Neutrophil (primary cell): Measurements from ENCODE around the gene RHBDL2.

Experiments used
- H3K27ac ChIP-seq: fragments of 200-600 bp; sonication (generic); 2 replicates; pipeline ENCODE4 v1.5.1; 2016; ENCODE audit warnings: mild to moderate bottlenecking, moderate library complexity
- H3K27me3 ChIP-seq: fragments of 200-600 bp; sonication (generic); 2 replicates; pipeline ENCODE4 v1.6.0; 2016; ENCODE audit warnings: mild to moderate bottlenecking
- H3K36me3 ChIP-seq: fragments of 200-600 bp; sonication (generic); 2 replicates; pipeline ENCODE4 v1.5.1; 2017
- H3K4me1 ChIP-seq, 2 experiments: fragments of 200-600 bp in 1 of 2; sonication (generic) in 1 of 2; 1 replicate in 1 of 2; 2 replicates in 1 of 2; pipeline versions ENCODE4 v1.5.1 to v1.6.1; 2013 to 2016; ENCODE audit warnings: low read depth in 1 of 2, low read length in 1 of 2, mild to moderate bottlenecking in 1 of 2, moderate library complexity in 1 of 2; ENCODE audit not compliant: control insufficient read depth in 1 of 2, insufficient read depth in 1 of 2
- H3K4me3 ChIP-seq, 2 experiments: fragments of 200-600 bp in 1 of 2; sonication (generic) in 1 of 2; 1 replicate in 1 of 2; 2 replicates in 1 of 2; pipeline ENCODE4 v1.5.1; 2013 to 2016; ENCODE audit warnings: low read depth in 1 of 2, low read length in 1 of 2, mild to moderate bottlenecking in 1 of 2, moderate library complexity in 1 of 2
- H3K9me3 ChIP-seq: fragments of 200-600 bp; sonication (generic); 2 replicates; pipeline ENCODE4 v1.5.1; 2016
- TF ChIP-seq, protein P1 (sequence below): fragments of 200-600 bp; sonication (generic); IDR thresholded peaks from 2 replicates; pipeline ENCODE4 v1.5.1; 2016; ENCODE audit warnings: antibody characterized with exemption

Gene RHBDL2

DNA sequence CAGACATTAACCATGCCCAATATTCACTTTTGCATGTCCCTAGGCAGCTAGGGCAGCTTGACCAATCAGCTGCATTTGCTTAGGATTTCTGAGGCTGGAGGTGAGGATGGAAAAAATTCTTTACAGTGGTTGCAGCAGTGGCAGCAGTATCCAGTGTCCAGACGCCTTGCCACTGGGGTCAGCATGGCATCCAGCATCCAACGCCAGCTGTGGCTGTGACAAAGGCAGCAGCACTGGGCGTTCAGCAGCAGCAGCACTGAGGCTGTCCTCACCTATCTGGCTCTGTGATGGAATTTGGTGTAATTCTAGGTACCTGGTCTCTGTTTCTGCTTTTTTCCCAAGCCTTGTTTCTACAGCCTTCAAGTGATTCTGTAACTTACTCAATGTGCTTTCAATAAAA is 15.5 kb downstream of the RHBDL2 start:
- no peaks in the 10 kb centered on the region for H3K9me3 ChIP-seq
- H3K27ac ChIP-seq: no peak overlapping the region
- TF ChIP-seq, protein P1, sequence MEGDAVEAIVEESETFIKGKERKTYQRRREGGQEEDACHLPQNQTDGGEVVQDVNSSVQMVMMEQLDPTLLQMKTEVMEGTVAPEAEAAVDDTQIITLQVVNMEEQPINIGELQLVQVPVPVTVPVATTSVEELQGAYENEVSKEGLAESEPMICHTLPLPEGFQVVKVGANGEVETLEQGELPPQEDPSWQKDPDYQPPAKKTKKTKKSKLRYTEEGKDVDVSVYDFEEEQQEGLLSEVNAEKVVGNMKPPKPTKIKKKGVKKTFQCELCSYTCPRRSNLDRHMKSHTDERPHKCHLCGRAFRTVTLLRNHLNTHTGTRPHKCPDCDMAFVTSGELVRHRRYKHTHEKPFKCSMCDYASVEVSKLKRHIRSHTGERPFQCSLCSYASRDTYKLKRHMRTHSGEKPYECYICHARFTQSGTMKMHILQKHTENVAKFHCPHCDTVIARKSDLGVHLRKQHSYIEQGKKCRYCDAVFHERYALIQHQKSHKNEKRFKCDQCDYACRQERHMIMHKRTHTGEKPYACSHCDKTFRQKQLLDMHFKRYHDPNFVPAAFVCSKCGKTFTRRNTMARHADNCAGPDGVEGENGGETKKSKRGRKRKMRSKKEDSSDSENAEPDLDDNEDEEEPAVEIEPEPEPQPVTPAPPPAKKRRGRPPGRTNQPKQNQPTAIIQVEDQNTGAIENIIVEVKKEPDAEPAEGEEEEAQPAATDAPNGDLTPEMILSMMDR: no peak

DNA sequence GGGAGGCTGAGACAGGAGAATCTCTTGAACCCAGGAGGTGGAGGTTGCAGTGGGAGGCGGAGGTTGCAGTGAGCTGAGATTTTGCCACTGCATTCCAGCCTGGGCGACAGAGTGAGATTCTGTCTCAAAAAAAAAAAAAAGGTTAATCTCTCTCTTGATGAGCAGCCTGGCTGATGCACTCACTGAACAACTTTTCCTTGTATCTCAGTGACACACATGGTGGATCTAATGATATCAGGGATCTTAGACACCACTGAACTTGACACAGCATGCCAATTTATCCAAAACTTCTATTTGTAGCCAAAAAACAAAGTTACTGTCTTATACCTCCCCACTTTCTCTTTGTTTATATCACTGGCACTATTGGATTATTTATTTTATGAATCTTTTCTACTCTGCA is 16.2 kb downstream of the RHBDL2 start:
- Histone ChIP-seq H3K9me3 (no peaks in the 10 kb centered on the region), H3K36me3 (no peaks in the 10 kb centered on the region), H3K27ac (no peak overlapping the region), H3K4me1 (no peaks in the 10 kb centered on the region), H3K27me3 (no peaks in the 10 kb centered on the region), H3K4me3 (no peak overlapping the region)
- TF ChIP-seq, protein P1: no peak

More for the DNA sequence above, 15.5 kb downstream of the RHBDL2 start:
- Histone ChIP-seq H3K27me3 (no peaks in the 10 kb centered on the region), H3K36me3 (no peaks in the 10 kb centered on the region), H3K4me1 (no peaks in the 10 kb centered on the region), H3K4me3 (no peak overlapping the region)

DNA sequence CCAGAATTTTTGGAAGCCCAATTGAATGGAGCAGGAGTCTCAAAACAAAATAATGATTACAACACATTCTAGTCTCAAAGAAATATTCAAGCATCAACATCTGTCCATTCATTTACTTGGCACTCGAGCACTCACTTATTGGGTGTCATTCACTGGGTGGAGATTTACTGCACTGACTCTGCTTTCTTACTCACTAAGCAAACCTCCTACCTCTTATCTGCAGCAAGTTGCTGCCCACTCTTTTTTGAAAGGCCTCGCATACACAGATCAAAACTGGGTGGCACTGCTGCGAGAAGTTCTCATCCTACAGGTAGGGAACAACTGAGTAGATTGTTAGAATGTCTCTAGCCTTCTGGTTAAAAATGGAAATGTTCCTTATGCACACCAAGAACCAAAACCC is 18.0 kb downstream of the RHBDL2 start:
- TF ChIP-seq, protein P1: no peak
- Histone ChIP-seq H3K36me3 (no peaks in the 10 kb centered on the region), H3K27me3 (no peaks in the 10 kb centered on the region), H3K9me3 (no peaks in the 10 kb centered on the region), H3K27ac (no peak overlapping the region), H3K4me3 (no peak overlapping the region), H3K4me1 (no peaks in the 10 kb centered on the region)

DNA sequence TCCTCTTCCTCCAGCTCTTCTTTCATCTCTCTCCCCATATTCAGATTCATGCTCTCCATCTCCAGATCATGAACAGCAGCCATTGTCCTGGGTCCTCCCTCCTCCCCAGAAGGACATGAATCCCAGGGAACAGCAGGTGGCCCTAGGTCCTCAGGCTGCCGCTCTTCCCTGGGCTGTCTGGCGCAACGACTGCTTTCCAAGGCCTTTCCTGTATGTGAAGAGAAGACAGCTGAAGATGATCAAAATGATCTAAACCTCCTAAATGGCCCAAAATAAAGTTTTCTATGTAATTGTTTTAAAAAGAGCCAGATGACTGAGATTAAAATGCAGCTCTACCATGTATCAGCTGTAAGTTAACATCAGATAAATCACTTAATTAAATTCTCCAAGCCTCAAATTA is 22.5 kb downstream of the RHBDL2 start:
- Histone ChIP-seq H3K27me3 (no peaks in the 10 kb centered on the region), H3K27ac (no peak overlapping the region), H3K36me3 (no peaks in the 10 kb centered on the region), H3K4me1 (no peaks in the 10 kb centered on the region), H3K4me3 (no peak overlapping the region), H3K9me3 (no peaks in the 10 kb centered on the region)
- TF ChIP-seq, protein P1: no peak

DNA sequence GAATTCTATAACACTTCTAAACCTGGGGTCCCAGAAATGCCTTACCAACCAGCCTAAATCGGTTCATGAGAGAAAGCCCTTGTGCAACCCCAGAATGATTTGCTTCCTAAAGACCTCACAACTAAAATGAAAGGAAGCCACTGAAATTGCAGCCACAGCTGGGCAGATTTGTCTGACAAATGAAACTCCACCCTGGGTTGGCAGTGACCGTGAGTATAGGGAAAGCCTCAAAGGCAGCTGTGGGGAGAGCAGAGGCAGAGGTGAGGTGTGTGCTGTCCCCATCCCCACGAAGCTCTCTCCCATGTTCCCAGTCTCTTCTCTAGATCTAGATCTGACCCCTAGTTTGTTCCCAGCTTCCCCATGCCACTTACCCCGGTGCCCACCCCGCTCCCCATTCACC is 23.1 kb downstream of the RHBDL2 start:
- TF ChIP-seq, protein P1: no peak
- no peaks in the 10 kb centered on the region for H3K9me3 ChIP-seq
- H3K4me3 ChIP-seq: no peak overlapping the region
- H3K4me1 ChIP-seq: no peaks in the 10 kb centered on the region
- no peak overlapping the region for H3K27ac ChIP-seq
- no peaks in the 10 kb centered on the region for H3K27me3 ChIP-seq
- no peaks in the 10 kb centered on the region for H3K36me3 ChIP-seq

DNA sequence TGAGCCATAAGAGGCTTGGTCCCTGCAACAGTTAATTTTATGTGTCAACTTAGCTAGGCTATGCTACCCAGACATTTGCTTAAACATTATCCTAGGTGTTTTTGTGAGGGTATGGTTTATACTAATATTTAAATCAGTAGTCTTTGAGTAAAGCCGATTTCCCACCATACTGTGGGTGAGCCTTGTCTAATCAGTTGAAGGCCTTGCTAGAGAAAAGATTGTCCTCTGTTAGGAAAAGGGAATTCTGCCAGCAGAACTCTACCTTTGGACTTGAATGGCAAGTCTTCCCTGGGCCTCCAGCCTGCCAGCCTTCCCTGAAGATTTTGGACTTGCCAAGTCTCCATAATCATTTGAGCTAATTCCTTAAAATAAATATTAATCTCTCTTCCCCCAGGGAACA is 23.9 kb downstream of the RHBDL2 start:
- no peaks in the 10 kb centered on the region for H3K27me3 ChIP-seq
- H3K27ac ChIP-seq: no peak overlapping the region
- H3K4me3 ChIP-seq: no peak overlapping the region
- no peaks in the 10 kb centered on the region for H3K36me3 ChIP-seq
- H3K4me1 ChIP-seq: no peaks in the 10 kb centered on the region
- TF ChIP-seq, protein P1: no peak
- no peaks in the 10 kb centered on the region for H3K9me3 ChIP-seq
